IPS-15b (cell line): ENCODE measurements around the gene POC1B.

Experiments
- H3K27me3 ChIP-seq: one replicate; pipeline ENCODE4 v1.6.1; 2013; ENCODE audit warnings: low read length; ENCODE audit not compliant: control insufficient read depth, insufficient read depth
- H3K36me3 ChIP-seq: one replicate; pipeline ENCODE4 v1.6.1; 2013; ENCODE audit warnings: low read length; ENCODE audit not compliant: control insufficient read depth, insufficient read depth
- H3K4me1 ChIP-seq: one replicate; pipeline ENCODE4 v1.6.1; 2013; ENCODE audit warnings: mild to moderate bottlenecking, low read length; ENCODE audit not compliant: control insufficient read depth, insufficient read depth
- H3K4me3 ChIP-seq: one replicate; pipeline ENCODE4 v1.5.1; 2013; ENCODE audit warnings: low read depth, low read length
- H3K9ac ChIP-seq: one replicate; pipeline ENCODE4 v1.6.1; 2013; ENCODE audit warnings: low read depth, mild to moderate bottlenecking, low read length
- H3K9me3 ChIP-seq: one replicate; pipeline ENCODE4 v1.6.1; 2013; ENCODE audit warnings: mild to moderate bottlenecking, low read length; ENCODE audit not compliant: control insufficient read depth, insufficient read depth

POC1B gene

GRCh38 chr12:89525824-89526770, at the start of gene POC1B:
POC1B (minus strand) TSS chr12:89526047; CDS start chr12:89525895, 152 bp downstream.
- Histone ChIP-seq H3K9ac (peak within 1 kb of the TSS; percentile 67), H3K27me3 (no peaks in the 10 kb centered on the region), H3K4me3 (peak within 1 kb of the TSS; percentile 68), H3K36me3 (no peaks in the 10 kb centered on the region), H3K4me1 (no peaks in the 10 kb centered on the region), H3K9me3 (no peaks in the 10 kb centered on the region)

GRCh38 chr12:89575374-89575773, 49.5 kb upstream of the POC1B start:
- H3K9ac ChIP-seq, result no peak overlapping the region
- no peaks in the 10 kb centered on the region for H3K9me3 ChIP-seq
- H3K4me1 ChIP-seq, result no peaks in the 10 kb centered on the region
- no peaks in the 10 kb centered on the region for H3K36me3 ChIP-seq
- H3K4me3 ChIP-seq, result no peak overlapping the region
- H3K27me3 ChIP-seq, result no peaks in the 10 kb centered on the region

GRCh38 chr12:89574736-89575208, 48.9 kb upstream of the POC1B start:
- Histone ChIP-seq H3K27me3 (no peaks in the 10 kb centered on the region), H3K4me3 (no peak overlapping the region), H3K9ac (no peak overlapping the region), H3K4me1 (no peaks in the 10 kb centered on the region), H3K9me3 (no peaks in the 10 kb centered on the region), H3K36me3 (no peaks in the 10 kb centered on the region)

- Histone ChIP-seq H3K4me1 (no peaks in the 10 kb centered on the region), H3K9ac (no peak overlapping the region)
Measured at GRCh38 chr12:89573051-89573810, 47.4 kb upstream of the POC1B start.

GRCh38 chr12:89571491-89572195, 45.8 kb upstream of the POC1B start:
- Histone ChIP-seq H3K9ac (no peak overlapping the region), H3K27me3 (no peaks in the 10 kb centered on the region), H3K9me3 (no peaks in the 10 kb centered on the region), H3K4me3 (no peak overlapping the region), H3K4me1 (no peaks in the 10 kb centered on the region), H3K36me3 (no peaks in the 10 kb centered on the region)

More at GRCh38 chr12:89573051-89573810, 47.4 kb upstream of the POC1B start:
- no peaks in the 10 kb centered on the region for H3K27me3 ChIP-seq
- H3K4me3 ChIP-seq, result no peak overlapping the region
- no peaks in the 10 kb centered on the region for H3K9me3 ChIP-seq
- no peaks in the 10 kb centered on the region for H3K36me3 ChIP-seq

- no peak overlapping the region for H3K9ac ChIP-seq
- no peaks in the 10 kb centered on the region for H3K27me3 ChIP-seq
- H3K36me3 ChIP-seq, result no peaks in the 10 kb centered on the region
- no peaks in the 10 kb centered on the region for H3K4me1 ChIP-seq
- H3K4me3 ChIP-seq, result no peak overlapping the region
- H3K9me3 ChIP-seq, result no peaks in the 10 kb centered on the region
Measured at GRCh38 chr12:89568484-89568883, 42.6 kb upstream of the POC1B start.

GRCh38 chr12:89567691-89568239, 41.9 kb upstream of the POC1B start:
- Histone ChIP-seq H3K4me3 (no peak overlapping the region), H3K9ac (no peak overlapping the region), H3K9me3 (no peaks in the 10 kb centered on the region), H3K4me1 (no peaks in the 10 kb centered on the region), H3K36me3 (no peaks in the 10 kb centered on the region), H3K27me3 (no peaks in the 10 kb centered on the region)

- no peaks in the 10 kb centered on the region for H3K4me1 ChIP-seq
- no peak overlapping the region for H3K4me3 ChIP-seq
- H3K27me3 ChIP-seq, result no peaks in the 10 kb centered on the region
- H3K36me3 ChIP-seq, result no peaks in the 10 kb centered on the region
- H3K9ac ChIP-seq, result no peak overlapping the region
- no peaks in the 10 kb centered on the region for H3K9me3 ChIP-seq
Measured at GRCh38 chr12:89566615-89567014, 40.8 kb upstream of the POC1B start.

GRCh38 chr12:89565002-89565401, 39.2 kb upstream of the POC1B start:
- Histone ChIP-seq H3K27me3 (no peaks in the 10 kb centered on the region), H3K36me3 (no peaks in the 10 kb centered on the region), H3K4me3 (no peak overlapping the region), H3K9ac (no peak overlapping the region), H3K9me3 (no peaks in the 10 kb centered on the region), H3K4me1 (no peaks in the 10 kb centered on the region)

GRCh38 chr12:89559753-89560152, 33.9 kb upstream of the POC1B start:
- Histone ChIP-seq H3K9ac (no peak overlapping the region), H3K27me3 (no peaks in the 10 kb centered on the region), H3K36me3 (no peaks in the 10 kb centered on the region), H3K4me1 (no peaks in the 10 kb centered on the region), H3K9me3 (no peaks in the 10 kb centered on the region), H3K4me3 (no peak overlapping the region)

GRCh38 chr12:89556976-89557375, 31.1 kb upstream of the POC1B start:
- Histone ChIP-seq H3K36me3 (no peaks in the 10 kb centered on the region), H3K4me3 (no peak overlapping the region), H3K27me3 (no peaks in the 10 kb centered on the region), H3K9me3 (no peaks in the 10 kb centered on the region), H3K9ac (no peak overlapping the region), H3K4me1 (no peaks in the 10 kb centered on the region)
